ENCODE results near the gene SNAPIN. TPM values are rescaled to one million over a fixed set of nuclear protein-coding genes. Genes with fewer than 3 reads are reported as not detected.
A peak's percentile ranks its signal among the peaks of the same experiment; 100 is the strongest.

SNAPIN gene
- polyA plus RNA-seq, 1 donor (not counting 4 experiments of a cell fraction or from before 2014, with no cell fraction given) = 49.4 TPM

DNA sequence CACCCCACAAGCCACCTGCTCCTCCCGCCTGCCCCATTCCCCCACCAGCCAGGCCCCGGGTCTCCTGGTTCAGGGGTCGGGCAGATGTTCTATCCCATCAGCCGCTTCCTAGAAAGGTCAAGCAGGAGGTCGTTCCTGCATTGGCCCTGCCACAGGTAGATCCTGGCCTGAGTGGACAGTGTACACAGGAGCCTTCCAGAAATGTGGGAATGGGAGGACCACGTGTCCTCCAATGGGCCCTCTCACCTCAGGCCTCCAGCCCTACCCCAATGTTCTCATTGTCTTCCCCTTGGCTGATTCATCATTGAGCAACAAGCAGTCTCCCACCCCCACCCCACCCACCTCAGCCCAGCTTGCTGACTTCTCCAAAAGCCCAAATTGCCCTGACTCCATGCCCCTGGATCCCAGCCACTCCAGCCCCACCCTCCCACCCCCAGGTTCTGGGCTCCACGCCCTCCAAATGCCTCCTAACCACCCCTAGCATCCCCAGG is 47.6 kb upstream of the SNAPIN start:
- TF ChIP-seq, protein P1, sequence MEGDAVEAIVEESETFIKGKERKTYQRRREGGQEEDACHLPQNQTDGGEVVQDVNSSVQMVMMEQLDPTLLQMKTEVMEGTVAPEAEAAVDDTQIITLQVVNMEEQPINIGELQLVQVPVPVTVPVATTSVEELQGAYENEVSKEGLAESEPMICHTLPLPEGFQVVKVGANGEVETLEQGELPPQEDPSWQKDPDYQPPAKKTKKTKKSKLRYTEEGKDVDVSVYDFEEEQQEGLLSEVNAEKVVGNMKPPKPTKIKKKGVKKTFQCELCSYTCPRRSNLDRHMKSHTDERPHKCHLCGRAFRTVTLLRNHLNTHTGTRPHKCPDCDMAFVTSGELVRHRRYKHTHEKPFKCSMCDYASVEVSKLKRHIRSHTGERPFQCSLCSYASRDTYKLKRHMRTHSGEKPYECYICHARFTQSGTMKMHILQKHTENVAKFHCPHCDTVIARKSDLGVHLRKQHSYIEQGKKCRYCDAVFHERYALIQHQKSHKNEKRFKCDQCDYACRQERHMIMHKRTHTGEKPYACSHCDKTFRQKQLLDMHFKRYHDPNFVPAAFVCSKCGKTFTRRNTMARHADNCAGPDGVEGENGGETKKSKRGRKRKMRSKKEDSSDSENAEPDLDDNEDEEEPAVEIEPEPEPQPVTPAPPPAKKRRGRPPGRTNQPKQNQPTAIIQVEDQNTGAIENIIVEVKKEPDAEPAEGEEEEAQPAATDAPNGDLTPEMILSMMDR (optimal IDR thresholded peaks at IDR 0.05 in 1 of 3, IDR thresholded peaks at IDR 0.05 in 1 of 3, conservative IDR thresholded peaks at IDR 0.05 in 1 of 3; ENCODE audit: extremely low read depth in 1 of 3, insufficient read depth in 2 of 3, low read length in 3 of 3) = no peak
- no peak for TF ChIP-seq EZH2 (IDR thresholded peaks at IDR 0.05; ENCODE audit: low read length)
- dilution Hi-C loops (cut with MboI; ENCODE audit: extremely low pct_ligation_motif_present, low sequenced_read_pairs) = no loop called here

DNA sequence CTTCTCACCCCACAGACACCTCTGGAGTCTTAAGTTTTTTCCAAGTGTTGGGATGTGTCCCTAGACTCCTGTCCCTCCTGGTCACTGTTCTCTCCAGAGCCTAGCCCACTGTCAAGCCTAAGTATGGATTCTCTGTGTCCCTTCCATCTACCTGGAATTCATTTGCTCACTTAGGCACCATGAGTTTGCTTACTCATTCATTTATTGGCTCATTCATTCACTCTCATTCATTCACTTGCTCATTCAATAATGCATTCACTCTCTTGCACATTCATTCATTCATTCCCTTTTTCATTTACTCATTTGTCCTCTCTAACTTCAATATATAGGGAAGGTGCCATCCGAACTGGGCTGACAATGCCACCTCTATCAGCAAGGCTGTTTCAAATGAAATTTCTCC is 47.1 kb upstream of the SNAPIN start:
- Histone ChIP-seq H3K9me1 (ENCODE audit: control insufficient read depth, extremely low read depth, insufficient read depth, low read length) (no peaks in the 10 kb centered on the region), H3K9ac (ENCODE audit: control insufficient read depth, extremely low read depth, insufficient read depth, low read length) (peak overlapping the region; percentile 99), H3K36me3 (ENCODE audit: control insufficient read depth in 2 of 2, extremely low read depth in 1 of 2, insufficient read depth in 2 of 2, low read length in 2 of 2) (peaks cover 24 to 60% of the 10 kb centered on the region in 2 experiments), H3K4me1 (ENCODE audit: control insufficient read depth, extremely low read depth, insufficient read depth, low read length) (peaks cover 43% of the 10 kb centered on the region), H3K4me3 (ENCODE audit: control insufficient read depth in 2 of 3, extremely low read depth in 1 of 3, insufficient read depth in 2 of 3, low read depth in 1 of 3, low read length in 3 of 3) (peak overlapping the region; percentile 86 to 98 (median 90)), H4K20me1 (ENCODE audit: control insufficient read depth, extremely low read depth, insufficient read depth, low read length) (peaks cover 3% of the 10 kb centered on the region), H3K9me3 (ENCODE audit: control insufficient read depth, low read depth, low read length) (no peaks in the 10 kb centered on the region), H3K79me2 (ENCODE audit: control insufficient read depth, insufficient read depth, low read length) (peaks cover 79% of the 10 kb centered on the region), H2AFZ (ENCODE audit: control insufficient read depth, low read length) (no peak overlapping the region), H3K4me2 (ENCODE audit: control insufficient read depth, extremely low read depth, insufficient read depth, low read depth, low read length) (peak overlapping the region; percentile 98), H3K27ac (ENCODE audit: control insufficient read depth, insufficient read depth, low read length) (peak overlapping the region; percentile 98), H3K27me3 (ENCODE audit: control insufficient read depth, extremely low read depth, insufficient read depth, low read length) (no peaks in the 10 kb centered on the region)
- DNase-seq (ENCODE audit: low read depth, low spot score) (no peak), FAIRE-seq (no peak)
- dilution Hi-C loops (cut with MboI; ENCODE audit: extremely low pct_ligation_motif_present, low sequenced_read_pairs) = no loop called here
- TF ChIP-seq EZH2 (IDR thresholded peaks at IDR 0.05; ENCODE audit: low read length) = no peak
- TF ChIP-seq, protein P1 (optimal IDR thresholded peaks at IDR 0.05 in 1 of 3, IDR thresholded peaks at IDR 0.05 in 1 of 3, conservative IDR thresholded peaks at IDR 0.05 in 1 of 3; ENCODE audit: extremely low read depth in 1 of 3, insufficient read depth in 2 of 3, low read length in 3 of 3) = no peak

More for the DNA sequence above, 47.6 kb upstream of the SNAPIN start:
- Histone ChIP-seq H4K20me1 (ENCODE audit: control insufficient read depth, extremely low read depth, insufficient read depth, low read length) (peaks cover 3% of the 10 kb centered on the region), H3K9me1 (ENCODE audit: control insufficient read depth, extremely low read depth, insufficient read depth, low read length) (no peaks in the 10 kb centered on the region), H3K9ac (ENCODE audit: control insufficient read depth, extremely low read depth, insufficient read depth, low read length) (peak overlapping the region; percentile 99), H3K36me3 (ENCODE audit: control insufficient read depth in 2 of 2, extremely low read depth in 1 of 2, insufficient read depth in 2 of 2, low read length in 2 of 2) (peaks cover 26 to 63% of the 10 kb centered on the region in 2 experiments), H3K4me2 (ENCODE audit: control insufficient read depth, extremely low read depth, insufficient read depth, low read depth, low read length) (peak overlapping the region; percentile 98), H3K27me3 (ENCODE audit: control insufficient read depth, extremely low read depth, insufficient read depth, low read length) (no peaks in the 10 kb centered on the region), H3K79me2 (ENCODE audit: control insufficient read depth, insufficient read depth, low read length) (peaks cover 76% of the 10 kb centered on the region), H3K27ac (ENCODE audit: control insufficient read depth, insufficient read depth, low read length) (peak overlapping the region; percentile 98), H3K4me3 (ENCODE audit: control insufficient read depth in 2 of 3, extremely low read depth in 1 of 3, insufficient read depth in 2 of 3, low read depth in 1 of 3, low read length in 3 of 3) (peak overlapping the region; percentile 86 to 98 (median 90)), H3K9me3 (ENCODE audit: control insufficient read depth, low read depth, low read length) (no peaks in the 10 kb centered on the region), H3K4me1 (ENCODE audit: control insufficient read depth, extremely low read depth, insufficient read depth, low read length) (peaks cover 42% of the 10 kb centered on the region), H2AFZ (ENCODE audit: control insufficient read depth, low read length) (no peak overlapping the region)
- peak; percentile 89 for FAIRE-seq
- no peak for DNase-seq (ENCODE audit: low read depth, low spot score)

All from keratinocyte (primary cell).